GM18517 (cell line): ENCODE data around the gene PREP.

Experiments
- ATAC-seq: cut with Tn5 transposase; IDR thresholded peaks from one replicate; pipeline ENCODE4 v1.9.1; 2021; ENCODE audit warnings: mild to moderate bottlenecking, moderate library complexity; ENCODE audit not compliant: unreplicated experiment

Gene PREP

DNA sequence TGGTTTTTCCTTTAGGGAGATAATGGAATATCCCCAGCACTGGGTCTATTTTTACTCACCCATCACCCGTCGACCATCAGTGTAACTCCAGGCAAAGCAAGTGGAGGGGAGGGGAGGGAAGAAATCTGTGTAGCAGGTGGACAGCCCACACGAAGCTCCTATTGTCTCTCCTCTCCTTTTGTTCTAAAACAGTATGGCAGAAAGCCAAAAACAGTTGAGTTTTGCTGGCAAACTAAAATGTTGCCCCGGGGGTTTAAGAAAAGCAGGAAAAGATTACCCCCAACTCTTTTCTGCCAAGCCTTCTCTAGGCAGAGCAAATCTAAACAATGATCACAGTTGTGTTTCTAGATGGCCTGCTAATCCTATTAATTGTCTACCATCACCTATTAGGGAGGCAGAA, 89.7 kb downstream of the PREP start:
- ATAC-seq, result no peak

- ATAC-seq, result no peak
Measured at GRCh38 chr6:105310947-105311346, 91.9 kb downstream of the PREP start.

DNA sequence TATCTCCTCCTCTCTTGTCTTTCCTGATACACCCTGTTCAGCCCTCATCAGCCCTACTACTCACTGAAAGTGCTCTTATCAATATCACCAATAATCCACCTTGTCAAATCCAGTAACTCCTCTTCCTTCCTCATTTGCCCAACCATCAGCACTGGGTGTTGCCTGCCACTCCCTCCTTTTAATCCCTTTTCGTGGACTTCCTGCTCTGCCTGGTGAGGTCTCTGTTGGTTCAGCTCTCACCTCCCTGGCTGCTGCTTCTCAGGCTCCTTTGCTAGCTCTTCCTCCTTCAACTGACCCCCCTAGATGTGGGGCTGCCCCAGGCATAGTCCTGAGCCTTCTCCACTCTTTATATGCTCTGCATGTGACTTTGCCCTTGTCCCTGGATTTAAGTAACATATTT, 92.5 kb downstream of the PREP start:
- ATAC-seq, result no peak

DNA sequence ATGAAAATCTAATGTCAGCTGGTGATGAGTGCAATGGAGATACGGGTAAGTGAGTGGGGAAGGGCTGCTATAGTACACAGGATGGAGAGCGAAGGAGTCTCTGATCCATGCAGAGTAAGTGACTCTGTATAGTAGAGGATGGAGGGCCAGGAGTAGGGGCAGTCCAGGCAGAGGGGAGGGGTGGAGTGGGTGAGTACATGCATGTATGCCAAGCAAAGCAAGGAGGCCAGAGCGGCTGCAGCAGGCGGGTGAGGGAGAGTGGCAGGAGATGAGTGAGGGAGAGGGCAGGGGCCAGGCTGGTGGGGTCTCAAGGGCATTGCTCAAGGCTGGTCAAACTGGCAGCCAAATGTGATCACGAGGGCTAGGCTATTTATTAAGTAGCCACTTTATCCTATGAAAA, 94.0 kb downstream of the PREP start:
- ATAC-seq, result no peak

DNA sequence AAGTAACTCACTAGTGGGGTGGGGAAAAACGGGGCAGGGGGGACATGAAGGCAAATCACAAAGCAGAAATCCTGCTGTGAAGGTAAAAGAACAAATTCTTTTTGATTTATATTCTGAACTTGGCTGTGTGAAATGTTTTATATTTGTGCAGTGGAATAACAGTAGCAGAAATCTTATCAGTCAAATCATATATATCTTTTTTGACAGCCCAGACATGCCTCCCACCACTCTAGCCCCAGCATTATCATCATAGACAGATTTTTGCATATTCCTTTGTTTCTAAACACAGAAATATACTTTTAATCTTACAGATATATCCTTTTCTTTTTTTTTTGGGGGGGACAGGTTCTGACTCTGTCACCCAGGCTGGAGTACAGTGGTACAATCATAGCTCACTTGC, 97.4 kb downstream of the PREP start:
- no peak for ATAC-seq

DNA sequence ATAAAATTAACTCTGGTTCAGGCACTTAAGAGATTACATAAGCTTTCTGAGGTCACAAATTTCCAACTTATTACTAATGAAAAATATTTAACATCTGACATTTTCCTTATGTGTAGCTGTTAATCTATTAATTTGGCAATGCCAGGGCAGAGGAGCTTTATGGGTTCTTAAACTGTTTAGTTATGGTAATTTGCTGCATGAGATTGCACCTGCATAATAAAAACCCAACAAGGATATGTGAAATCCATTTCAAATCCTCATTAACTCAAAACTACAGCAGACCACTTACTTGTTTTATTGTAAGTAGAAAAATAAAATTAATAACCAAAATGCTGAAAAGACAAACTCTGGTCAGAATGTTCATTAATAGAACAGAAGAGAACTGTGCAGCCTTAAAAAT, 98.1 kb downstream of the PREP start:
- ATAC-seq, result no peak

DNA sequence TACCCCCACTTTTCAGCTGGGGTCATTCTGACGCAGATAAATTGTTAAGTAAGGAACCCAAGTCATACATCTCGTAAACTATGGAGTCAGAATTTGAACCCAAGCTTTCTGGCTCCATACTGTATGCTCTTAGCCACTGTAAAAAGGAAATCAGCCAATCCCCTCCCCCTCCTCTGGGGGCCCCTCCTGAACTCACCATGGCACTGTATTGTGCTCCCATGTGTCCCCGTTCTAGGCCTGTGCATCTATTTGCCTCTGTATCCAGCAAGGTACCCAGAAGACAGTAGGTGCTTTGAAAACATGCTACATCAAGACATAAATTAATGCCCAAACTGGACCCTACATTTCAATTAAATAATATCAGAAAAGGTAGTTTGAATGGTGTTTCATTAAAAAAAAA, 98.5 kb downstream of the PREP start:
- no peak for ATAC-seq

- no peak for ATAC-seq
Measured at GRCh38 chr6:105302617-105303128, 100.2 kb downstream of the PREP start.

- no peak for ATAC-seq
Measured at GRCh38 chr6:105301756-105302616, 100.9 kb downstream of the PREP start.

GRCh38 chr6:105301072-105301503, 101.8 kb downstream of the PREP start:
- ATAC-seq, result no peak

- ATAC-seq, result no peak
Measured at GRCh38 chr6:105300090-105300489, 102.8 kb downstream of the PREP start.

GRCh38 chr6:105294129-105294528, 108.8 kb downstream of the PREP start:
- ATAC-seq, result no peak

GRCh38 chr6:105292689-105293339, 110.1 kb downstream of the PREP start:
- no peak for ATAC-seq

- no peak for ATAC-seq
Measured at GRCh38 chr6:105291525-105291924, 111.4 kb downstream of the PREP start.

DNA sequence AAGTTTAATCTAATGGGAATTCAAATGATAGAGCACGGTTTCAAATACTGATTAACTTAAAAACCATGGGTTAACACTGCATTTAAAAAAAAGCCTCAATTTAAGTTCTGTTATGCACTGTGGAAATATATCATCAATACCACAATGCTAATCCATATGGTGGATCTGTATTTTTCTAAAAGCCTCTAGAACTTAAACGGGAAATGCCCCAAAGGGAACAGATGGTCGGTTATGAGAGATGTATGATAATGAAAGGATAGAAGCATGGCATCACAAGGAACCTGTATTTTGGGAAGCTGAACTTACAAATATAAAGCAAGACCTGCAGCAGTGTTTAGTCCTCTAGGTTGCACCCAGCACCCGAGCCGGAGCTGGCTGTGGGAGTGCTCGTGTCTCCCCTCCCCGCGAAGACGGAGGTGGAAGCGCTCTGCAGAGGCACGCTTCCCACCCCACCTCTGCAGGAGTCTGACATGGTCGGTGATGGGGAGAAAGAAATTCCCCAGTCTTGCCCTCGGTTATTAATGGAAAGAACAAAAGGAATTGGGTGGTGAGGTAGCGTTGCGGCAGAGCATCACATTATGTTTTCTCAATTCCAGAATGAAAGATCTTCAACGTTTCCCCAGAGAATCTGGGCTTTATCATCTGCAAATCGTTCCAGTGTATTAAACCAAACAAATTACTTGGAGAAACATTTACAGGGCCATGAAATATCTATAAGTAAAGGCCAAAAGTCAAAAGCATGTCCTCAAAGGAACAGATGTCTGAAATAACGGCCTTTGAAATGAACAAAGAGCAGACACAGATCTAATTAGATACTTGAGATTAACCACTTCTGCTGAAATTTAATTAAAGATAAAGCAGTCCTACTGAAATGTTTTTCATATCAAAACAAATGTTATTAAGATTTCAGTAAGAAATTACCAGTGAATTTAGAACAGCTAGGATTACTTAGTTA, 120.0 kb downstream of the PREP start:
- ATAC-seq, result no peak

GRCh38 chr6:105280033-105280432, 122.8 kb downstream of the PREP start:
- ATAC-seq, result no peak

DNA sequence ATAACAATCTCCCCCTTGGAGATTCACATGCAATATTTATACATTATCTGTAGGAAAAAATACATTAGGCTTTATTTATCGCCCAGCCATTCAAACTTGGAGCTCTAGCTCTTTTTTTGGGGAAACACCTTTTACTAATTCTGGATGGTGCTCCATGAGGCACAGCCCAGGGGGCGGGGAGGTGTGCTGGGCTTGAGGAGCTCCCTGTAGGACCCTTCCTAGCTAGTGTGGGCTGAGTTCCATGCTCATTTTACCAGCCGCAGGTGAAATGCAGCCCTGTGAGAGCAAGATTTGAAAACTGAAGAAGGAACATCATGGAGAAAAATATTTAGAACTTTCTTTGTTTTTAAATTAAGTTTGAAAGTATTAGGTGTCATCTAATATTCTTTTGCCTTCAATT, 123.4 kb downstream of the PREP start:
- ATAC-seq, result no peak

GRCh38 chr6:105278813-105279212, 124.1 kb downstream of the PREP start:
- ATAC-seq, result no peak

GRCh38 chr6:105278035-105278434, 124.8 kb downstream of the PREP start:
- no peak for ATAC-seq

DNA sequence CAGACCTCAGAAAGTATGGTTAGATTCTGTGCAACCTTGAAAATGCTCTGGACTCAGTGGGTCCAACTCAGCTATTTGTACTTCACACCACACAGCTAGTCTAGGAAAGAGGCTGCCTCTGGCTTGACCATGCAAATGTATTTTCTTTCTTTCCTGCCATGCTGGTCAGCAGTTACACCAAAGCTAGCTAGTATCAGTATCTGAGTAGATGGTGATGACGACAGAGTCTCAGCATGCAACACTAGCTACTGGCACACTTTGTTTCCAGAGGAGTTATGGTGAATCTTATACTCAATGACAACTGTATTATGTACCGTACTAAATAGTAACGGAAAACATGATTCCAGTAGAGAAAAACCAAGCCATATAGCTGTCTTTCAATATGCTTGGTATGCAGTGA, 126.5 kb downstream of the PREP start:
- ATAC-seq, result no peak

- no peak for ATAC-seq
Measured at GRCh38 chr6:105275542-105275941, 127.3 kb downstream of the PREP start.
